GM23248 (cell line): ENCODE measurements around the gene KITLG. TPM values are rescaled to one million over a fixed set of nuclear protein-coding genes. Genes with fewer than 3 reads are reported as not detected.
"Not testable (repeated sequence)": the region's sequence is repeated elsewhere in the genome, so short reads cannot be mapped to it uniquely, and the experiment has no call there.

Experiments used
- DNase-seq: peaks from one replicate; pipeline ENCODE4 v3.0.0-alpha.2; 2015
- H2AFZ ChIP-seq: fragments of 200-600 bp; sonication (generic); 2 replicates; pipeline ENCODE4 v1.6.1; 2016; ENCODE audit warnings: antibody characterized with exemption
- H3F3A ChIP-seq: fragments of 200-600 bp; sonication (generic); 2 replicates; pipeline ENCODE4 v1.6.1; 2016; ENCODE audit warnings: mild to moderate bottlenecking, antibody characterized with exemption, mixed run types; ENCODE audit not compliant: insufficient read depth
- H3K27ac ChIP-seq: fragments of 200-600 bp; sonication (generic); 2 replicates; pipeline ENCODE4 v1.5.1; 2016; ENCODE audit warnings: mild to moderate bottlenecking
- H3K27me3 ChIP-seq: fragments of 200-600 bp; sonication (generic); replicated peaks from 2 replicates; pipeline ENCODE4 v1.6.1; 2016; ENCODE audit warnings: mild to moderate bottlenecking; ENCODE audit not compliant: insufficient read depth
- H3K36me3 ChIP-seq: fragments of 200-600 bp; sonication (generic); 2 replicates; pipeline ENCODE4 v1.6.1; 2016; ENCODE audit warnings: low read depth, mild to moderate bottlenecking
- H3K4me1 ChIP-seq: fragments of 200-600 bp; sonication (generic); 2 replicates; pipeline ENCODE4 v1.6.1; 2016; ENCODE audit warnings: mild to moderate bottlenecking; ENCODE audit not compliant: insufficient read depth
- H3K4me2 ChIP-seq: fragments of 200-600 bp; sonication (generic); one replicate; pipeline ENCODE4 v1.6.1; 2016; ENCODE audit warnings: mild to moderate bottlenecking; ENCODE audit not compliant: unreplicated experiment
- H3K4me3 ChIP-seq: fragments of 200-600 bp; sonication (generic); 2 replicates; pipeline ENCODE4 v1.5.1; 2016; ENCODE audit warnings: mild to moderate bottlenecking
- H3K79me2 ChIP-seq: fragments of 200-600 bp; sonication (generic); 2 replicates; pipeline ENCODE4 v1.6.1; 2016; ENCODE audit warnings: mild to moderate bottlenecking; ENCODE audit not compliant: insufficient read depth
- H3K9ac ChIP-seq: fragments of 200-600 bp; sonication (generic); 2 replicates; pipeline ENCODE4 v1.6.1; 2016; ENCODE audit warnings: mild to moderate bottlenecking
- H3K9me2 ChIP-seq: fragments of 200-600 bp; sonication (generic); 2 replicates; pipeline ENCODE4 v1.6.1; 2016; ENCODE audit warnings: mixed run types, mild to moderate bottlenecking, moderate library complexity; ENCODE audit not compliant: insufficient read depth
- H3K9me3 ChIP-seq: fragments of 200-600 bp; sonication (generic); one replicate; pipeline ENCODE4 v1.6.1; 2017; ENCODE audit warnings: low read depth
- H4K20me1 ChIP-seq: fragments of 200-600 bp; sonication (generic); 2 replicates; pipeline ENCODE4 v1.6.0; 2016; ENCODE audit not compliant: insufficient read depth
- EZH2 ChIP-seq: fragments of 200-600 bp; sonication (generic); IDR thresholded peaks from 2 replicates; pipeline ENCODE4 v1.6.1; 2018; ENCODE audit warnings: antibody characterized with exemption, mild to moderate bottlenecking; ENCODE audit not compliant: insufficient read depth, poor library complexity, severe bottlenecking
- EZH2phosphoT487 ChIP-seq: fragments of 200-600 bp; sonication (generic); IDR thresholded peaks from 2 replicates; pipeline ENCODE4 v1.6.1; 2018; ENCODE audit warnings: antibody characterized with exemption, moderate library complexity, mild to moderate bottlenecking, low read depth; ENCODE audit not compliant: insufficient read depth
- WGBS, 2 experiments: methylation state at CpG; one replicate each; pipeline ENCODE4 v1.1.6; 2015 to 2017; ENCODE audit warnings: low lambda C conversion rate in 2 of 2, low coverage in 1 of 2; ENCODE audit errors: missing lambda C conversion rate in 2 of 2; 5-methylcytosine and 5-hydroxymethylcytosine counted together
- in situ Hi-C: fragments of 300-500 bp; cut with MboI; formaldehyde crosslinking; loops from 2 replicates; pipeline ENCODE4 v1.15.0; 2020
- polyA plus RNA-seq: library from polyadenylated mRNA; unstranded; fragments of >200 nt; fragmentation: Nextera tagmentation; extraction: Ambion mirVana; gene quantifications from 2 replicates; pipeline ENCODE4 v1.2.1, GENCODE V29; 2016
- total RNA-seq: library from RNA; depleted of rRNA; stranded (reverse); fragments of >200 nt; shearing (Covaris generic); gene quantifications from 2 replicates; pipeline ENCODE4 v1.2.3, GENCODE V29; 2014

KITLG gene
- total and polyA plus RNA-seq, 2 experiments from 2014 or later = 34.8 to 98.4 TPM

GRCh38 chr12:88471331-88472045 is 108.8 kb downstream of the KITLG start:
- peaks cover 40% of the 10 kb centered on the region for H3K4me1 ChIP-seq
- no peaks in the 10 kb centered on the region for H3K27me3 ChIP-seq
- no peaks in the 10 kb centered on the region for H3K9me2 ChIP-seq
- peak overlapping the region; percentile 74 for H3K27ac ChIP-seq
- in situ Hi-C loops = no loop called here
- no peaks in the 10 kb centered on the region for H4K20me1 ChIP-seq
- H3K9me3 ChIP-seq = no peaks in the 10 kb centered on the region
- no peaks in the 10 kb centered on the region for H3K79me2 ChIP-seq
- peak; percentile 91 for DNase-seq
- peak overlapping the region; percentile 58 for H3K4me2 ChIP-seq
- H3F3A ChIP-seq = peaks cover 25% of the 10 kb centered on the region
- peak overlapping the region; percentile 34 for H3K9ac ChIP-seq
- TF ChIP-seq EZH2 (no peak), EZH2phosphoT487 (no peak)
- 29 to 33% methylated on average over 4 of the region's 4 CpGs for WGBS, 2 experiments
- no peak overlapping the region; the same call in 1 of the 2 replicates for H3K4me3 ChIP-seq
- 0 out of 2 replicates have a peak overlapping the region, but pooled peaks have one; percentile 1 for H2AFZ ChIP-seq
- no peaks in the 10 kb centered on the region for H3K36me3 ChIP-seq

DNA sequence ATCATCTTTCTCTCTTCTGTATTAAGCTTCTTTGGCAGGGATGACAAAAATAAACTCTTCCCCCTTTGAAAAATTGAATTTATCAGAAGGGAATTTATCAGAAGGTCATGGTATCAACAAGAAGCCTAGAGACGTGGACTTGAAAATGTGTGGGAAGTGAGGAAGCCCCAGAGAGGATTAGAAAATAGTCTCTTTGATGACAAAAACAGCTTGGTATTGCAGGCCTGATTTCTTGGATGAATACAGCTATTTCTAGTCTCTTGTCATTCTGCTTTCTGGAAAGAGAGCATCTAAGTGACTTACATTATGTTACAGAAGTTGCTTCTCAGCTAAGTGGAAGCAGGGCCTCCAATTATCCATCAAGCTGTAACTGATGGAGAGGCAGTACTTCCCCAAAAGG is 111.1 kb downstream of the KITLG start:
- no peaks in the 10 kb centered on the region for H4K20me1 ChIP-seq
- no peak overlapping the region for H3K9ac ChIP-seq
- TF ChIP-seq EZH2phosphoT487 (no peak), EZH2 (no peak)
- no peaks in the 10 kb centered on the region for H3K9me3 ChIP-seq
- H3K4me3 ChIP-seq = no peak overlapping the region
- H3K27ac ChIP-seq = peak overlapping the region; percentile 48
- peak; percentile 13 for DNase-seq
- H2AFZ ChIP-seq = peak overlapping the region; percentile 53
- in situ Hi-C loops = no loop called here
- H3K36me3 ChIP-seq = no peaks in the 10 kb centered on the region
- no peaks in the 10 kb centered on the region for H3K27me3 ChIP-seq
- peaks cover 40% of the 10 kb centered on the region for H3K4me1 ChIP-seq
- H3K4me2 ChIP-seq = peak overlapping the region; percentile 28
- H3F3A ChIP-seq = peaks cover 25% of the 10 kb centered on the region
- 28 to 35% methylated on average over 1 of the region's 1 CpG for WGBS, 2 experiments
- H3K79me2 ChIP-seq = no peaks in the 10 kb centered on the region
- H3K9me2 ChIP-seq = no peaks in the 10 kb centered on the region

DNA sequence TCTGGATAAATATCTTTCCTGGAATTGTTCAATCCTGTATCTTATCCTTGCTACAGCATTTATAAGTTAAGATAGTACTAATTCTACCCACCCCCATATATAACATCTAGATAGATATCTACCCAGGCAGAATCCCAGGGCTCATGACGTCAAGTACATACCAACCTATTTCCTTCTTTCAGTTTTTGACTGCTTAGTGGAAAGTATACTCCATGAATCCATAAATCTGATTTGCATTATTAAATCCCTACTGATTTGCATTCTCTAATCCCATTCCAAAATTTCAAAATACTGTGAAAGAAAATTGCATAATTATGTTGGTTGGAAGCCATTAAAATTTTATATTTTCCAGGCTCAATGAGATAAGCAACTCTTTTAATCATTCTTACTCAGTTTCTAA is 111.7 kb downstream of the KITLG start:
- Histone ChIP-seq H3K9ac (no peak overlapping the region), H3K4me1 (peaks cover 40% of the 10 kb centered on the region), H3K79me2 (no peaks in the 10 kb centered on the region), H3K9me2 (no peaks in the 10 kb centered on the region), H4K20me1 (no peaks in the 10 kb centered on the region), H3K9me3 (no peaks in the 10 kb centered on the region), H3K27me3 (no peaks in the 10 kb centered on the region), H3F3A (peaks cover 25% of the 10 kb centered on the region), H3K4me2 (peak overlapping the region; percentile 28), H3K4me3 (no peak overlapping the region), H2AFZ (peak overlapping the region; percentile 53; the same call in 1 of the 2 replicates), H3K36me3 (no peaks in the 10 kb centered on the region), H3K27ac (peak overlapping the region; percentile 48)
- in situ Hi-C loops = no loop called here
- 12 to 29% methylated on average over 1 of the region's 1 CpG for WGBS, 2 experiments
- peak; percentile 47 for DNase-seq
- TF ChIP-seq EZH2 = no peak
- TF ChIP-seq EZH2phosphoT487 = no peak

DNA sequence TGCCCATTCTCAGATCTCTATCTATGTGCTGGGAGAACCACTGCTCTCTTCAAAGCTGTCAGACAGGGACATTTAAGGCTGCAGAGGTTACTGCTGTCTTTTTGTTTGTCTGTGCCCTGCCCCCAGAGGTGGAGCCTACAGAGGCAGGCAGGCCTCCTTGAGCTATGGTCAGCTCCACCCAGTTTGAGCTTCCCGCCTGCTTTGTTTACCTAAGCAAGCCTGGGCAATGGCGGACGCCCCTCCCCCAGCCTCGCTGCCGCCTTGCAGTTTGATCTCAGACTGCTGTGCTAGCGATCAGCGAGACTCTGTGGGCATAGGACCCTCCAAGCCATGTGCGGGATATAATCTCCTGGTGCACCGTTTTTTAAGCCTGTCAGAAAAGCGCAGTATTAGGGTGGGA is 113.6 kb downstream of the KITLG start:
- H3K27me3 ChIP-seq, H2AFZ ChIP-seq, DNase-seq, H3K27ac ChIP-seq, H3K4me3 ChIP-seq, H3K9ac ChIP-seq, H3K36me3 ChIP-seq, H3K4me2 ChIP-seq, H4K20me1 ChIP-seq, in situ Hi-C loops, H3F3A ChIP-seq, H3K79me2 ChIP-seq, H3K9me3 ChIP-seq, H3K9me2 ChIP-seq: not testable (repeated sequence)
- peaks cover 25% of the 10 kb centered on the region for H3K4me1 ChIP-seq
- WGBS, 2 experiments = 91% methylated on average over 9 to 10 of the region's 10 CpGs

DNA sequence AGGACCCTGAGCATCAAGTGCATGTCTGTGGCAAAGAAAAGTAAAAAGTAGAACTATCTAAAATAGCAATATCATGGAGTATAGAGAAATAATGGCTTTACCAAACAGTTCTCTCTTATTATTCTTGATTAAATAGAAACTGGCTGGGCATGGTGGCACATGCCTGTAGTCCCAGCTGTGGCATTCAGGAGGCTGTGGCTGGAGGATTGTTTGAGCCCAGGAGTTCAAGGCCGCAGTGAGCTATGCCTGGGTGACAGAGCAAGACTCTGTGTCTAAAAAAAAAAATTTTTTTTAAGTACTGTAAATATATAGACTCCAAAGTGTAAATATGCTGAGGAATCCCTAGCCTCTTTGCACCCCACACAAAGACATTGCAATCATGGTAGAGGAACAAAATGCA is 121.9 kb downstream of the KITLG start:
- Histone ChIP-seq H3K79me2 (no peaks in the 10 kb centered on the region), H3K9ac (no peak overlapping the region), H3K9me3 (no peaks in the 10 kb centered on the region), H2AFZ (no peak overlapping the region), H3K4me2 (no peak overlapping the region), H3K27me3 (no peaks in the 10 kb centered on the region), H3K4me1 (peaks cover 12% of the 10 kb centered on the region), H3K36me3 (no peaks in the 10 kb centered on the region), H3K27ac (no peak overlapping the region), H3F3A (peaks cover 13% of the 10 kb centered on the region), H4K20me1 (no peaks in the 10 kb centered on the region), H3K9me2 (peaks cover 4% of the 10 kb centered on the region; the same call in 1 of the 2 replicates), H3K4me3 (no peak overlapping the region)
- DNase-seq = no peak
- TF ChIP-seq EZH2 = no peak
- WGBS, 2 experiments = 84 to 90% methylated on average over 1 of the region's 1 CpG
- in situ Hi-C loops = no loop called here
